Measurements from ENCODE around the gene CHRNG. TPM values are rescaled to one million over a fixed set of nuclear protein-coding genes. Genes with fewer than 3 reads are reported as not detected.

CHRNG gene
- not detected in 5 replicates for total RNA-seq (2022; extraction: Qiagen RNA extraction; ENCODE audit: low read depth)

DNA sequence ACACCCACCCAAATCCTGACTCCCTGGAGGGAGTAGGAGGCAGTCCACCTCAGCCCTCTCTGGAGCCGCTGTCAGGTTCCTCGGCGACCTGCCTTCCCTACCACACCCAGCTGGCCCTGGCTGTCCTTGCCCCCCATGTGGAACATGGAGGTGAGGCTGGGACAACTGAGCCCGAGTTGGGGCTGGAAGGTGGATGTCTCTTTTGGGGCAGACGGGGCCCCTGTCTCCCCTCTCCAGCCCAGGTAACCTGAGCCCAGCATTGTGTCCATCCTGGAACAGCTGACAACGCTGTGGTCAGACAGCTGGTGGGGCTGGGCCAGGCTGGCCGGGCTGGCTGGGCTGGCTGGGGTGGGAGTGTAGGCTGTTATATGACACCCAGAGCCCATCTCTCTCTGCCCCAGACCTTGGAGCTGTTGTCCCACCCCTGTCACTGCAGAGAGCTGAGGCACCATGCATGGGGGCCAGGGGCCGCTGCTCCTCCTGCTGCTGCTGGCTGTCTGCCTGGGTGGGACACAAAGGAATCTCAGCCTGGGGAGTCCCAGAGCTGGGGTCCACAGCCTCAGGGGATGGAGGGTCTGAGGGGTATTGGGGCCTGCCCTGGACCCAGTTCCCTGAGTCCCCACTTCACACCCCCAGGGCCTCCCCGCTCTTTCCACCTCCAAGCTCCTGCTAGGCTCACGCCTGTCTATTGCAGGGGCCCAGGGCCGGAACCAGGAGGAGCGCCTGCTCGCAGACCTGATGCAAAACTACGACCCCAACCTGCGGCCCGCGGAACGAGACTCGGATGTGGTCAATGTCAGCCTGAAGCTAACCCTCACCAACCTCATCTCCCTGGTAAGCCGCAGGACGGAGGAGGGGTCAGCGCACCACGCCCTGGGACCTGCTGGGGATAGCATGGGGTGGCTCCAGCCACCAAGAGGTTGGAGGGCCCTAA lies at the start of gene CHRNG:
Gene CHRNG, plus strand, starts transcription at position 395 of the 934 bp plus-strand sequence. Its CDS starts 56 bp downstream, at position 451.

DNA sequence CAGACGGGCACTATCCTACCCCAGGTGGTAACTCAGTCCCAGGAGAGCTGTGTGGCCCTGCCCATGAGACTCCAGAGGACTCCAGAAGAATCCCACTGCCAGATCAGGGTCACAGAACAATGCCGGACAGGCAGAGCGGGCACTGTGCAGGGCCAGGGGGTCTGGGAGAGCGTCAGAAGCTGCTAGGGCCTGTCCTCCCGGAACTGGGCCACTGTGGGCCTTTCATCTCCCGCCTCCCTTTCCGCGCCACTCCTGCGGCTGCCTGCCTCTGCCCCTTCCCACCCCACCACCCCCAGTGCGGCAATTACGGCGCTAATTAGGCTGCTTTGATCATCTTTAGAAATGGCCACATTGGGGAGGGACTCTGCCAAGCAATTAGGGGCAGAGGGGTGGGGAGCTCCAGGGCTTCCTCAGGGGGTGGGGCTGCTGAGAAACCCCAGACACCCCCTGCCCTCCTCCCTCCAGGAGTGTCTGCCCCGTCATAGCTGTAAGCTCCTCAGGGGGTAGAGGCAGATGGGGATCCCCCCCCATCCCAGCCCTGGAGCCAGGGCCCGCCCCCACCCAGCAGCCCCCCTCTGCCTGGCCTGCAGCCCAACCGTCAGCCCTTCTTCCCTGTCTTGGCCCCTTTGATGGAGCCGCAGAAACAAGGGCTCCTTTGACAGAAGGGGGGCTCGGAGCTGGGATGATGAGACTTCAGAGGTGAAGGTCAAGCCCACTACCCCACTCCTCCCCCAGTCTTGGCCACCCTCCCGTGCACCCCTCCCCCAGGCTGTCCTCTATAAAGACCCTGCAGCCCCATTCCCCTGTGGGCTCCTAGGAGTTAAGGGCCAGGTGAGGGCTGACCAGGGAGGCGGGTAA lies 19.7 kb upstream of the CHRNG start, which contains the start of gene PRSS56:
Gene PRSS56, plus strand, starts transcription at position 808 of the 858 bp plus-strand sequence. CDS start 211 bp downstream, outside the sequence.

GRCh38 chr2:232525791-232526371 lies 13.6 kb upstream of the CHRNG start, which contains the start of gene CHRND:
CHRND (plus strand) TSS chr2:232526160; CDS start chr2:232526216, 56 bp downstream.

GRCh38 chr2:232550354-232551249 lies 11.1 kb downstream of the CHRNG start, which contains the start of the genes EIF4E2 and TIGD1:
EIF4E2 (plus strand) TSS chr2:232550689; CDS start chr2:232550725, 36 bp downstream.
TIGD1 (minus strand) TSS chr2:232550557; CDS start chr2:232549882, 675 bp downstream.

Other genes with a start within 250 kb of the CHRNG start
- gene ALPP, start 160.9 kb upstream of the CHRNG start, total RNA-seq (2022; extraction: Qiagen RNA extraction; ENCODE audit: low read depth), result 4.4 to 5.3 TPM (median 4.8 TPM) in 5 replicates
- gene ALPG, start 132.8 kb upstream of the CHRNG start, total RNA-seq (2022; extraction: Qiagen RNA extraction; ENCODE audit: low read depth), result 0.24 to 0.47 TPM (median 0.38 TPM) in 5 replicates
- gene ALPI, start 83.5 kb upstream of the CHRNG start, total RNA-seq (2022; extraction: Qiagen RNA extraction; ENCODE audit: low read depth), result 0.06 to 0.15 TPM in 2 of 5 replicates, not detected in the others
- 0.08 to 0.32 TPM (median 0.23 TPM) in 4 of 5 replicates, not detected in the other for gene ECEL1, start 51.9 kb upstream of the CHRNG start, total RNA-seq (2022; extraction: Qiagen RNA extraction; ENCODE audit: low read depth)
- 0.09 to 0.16 TPM (median 0.11 TPM) in 5 replicates for gene PRSS56, start 19.3 kb upstream of the CHRNG start, total RNA-seq (2022; extraction: Qiagen RNA extraction; ENCODE audit: low read depth)
- gene CHRND, start 13.5 kb upstream of the CHRNG start, total RNA-seq (2022; extraction: Qiagen RNA extraction; ENCODE audit: low read depth), result not detected in 5 replicates
- gene TIGD1, start 10.9 kb downstream of the CHRNG start, total RNA-seq (2022; extraction: Qiagen RNA extraction; ENCODE audit: low read depth), result 4.6 to 5.2 TPM (median 4.9 TPM) in 5 replicates
- gene EIF4E2, start 11.0 kb downstream of the CHRNG start, total RNA-seq (2022; extraction: Qiagen RNA extraction; ENCODE audit: low read depth), result 85.6 to 170 TPM (median 89.9 TPM) in 5 replicates
- 3.3 to 4.9 TPM (median 3.6 TPM) in 5 replicates for gene EFHD1, start 93.9 kb downstream of the CHRNG start, total RNA-seq (2022; extraction: Qiagen RNA extraction; ENCODE audit: low read depth)
- gene GIGYF2, start 157.6 kb downstream of the CHRNG start, total RNA-seq (2022; extraction: Qiagen RNA extraction; ENCODE audit: low read depth), result 23.2 to 28.1 TPM (median 27.8 TPM) in 5 replicates
- not detected in 5 replicates for gene KCNJ13, start 236.9 kb downstream of the CHRNG start, total RNA-seq (2022; extraction: Qiagen RNA extraction; ENCODE audit: low read depth)